HG03103 (cell line): Measurements from ENCODE around the gene SGCD.
"Not testable (repeated sequence)": the region's sequence is repeated elsewhere in the genome, so short reads cannot be mapped to it uniquely, and the experiment has no call there.

ENCODE experiments used
- ATAC-seq: cut with Tn5 transposase; IDR thresholded peaks from one replicate; pipeline ENCODE4 v1.9.1; 2021; ENCODE audit warnings: low read depth; ENCODE audit not compliant: unreplicated experiment

Gene SGCD

DNA sequence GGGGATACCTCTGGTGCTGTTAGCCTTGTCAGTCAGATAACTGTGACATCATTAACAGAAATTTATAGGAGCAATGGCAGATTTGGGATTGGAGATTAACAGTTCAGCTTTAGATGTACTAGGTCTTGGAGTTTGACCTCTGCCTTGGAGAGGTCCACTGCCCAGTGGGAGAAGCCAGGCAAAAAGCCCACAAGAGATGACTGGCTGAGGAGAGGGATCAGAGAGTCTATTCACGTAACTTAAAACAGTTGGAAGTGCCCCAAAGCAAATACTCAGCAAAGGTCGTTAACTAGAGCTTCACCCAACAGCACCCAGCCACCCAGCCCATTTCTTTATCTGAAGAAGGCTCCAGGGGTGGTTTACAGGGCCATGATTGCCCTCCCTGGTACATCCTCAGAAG is 290.5 kb downstream of the SGCD start:
- no peak for ATAC-seq

DNA sequence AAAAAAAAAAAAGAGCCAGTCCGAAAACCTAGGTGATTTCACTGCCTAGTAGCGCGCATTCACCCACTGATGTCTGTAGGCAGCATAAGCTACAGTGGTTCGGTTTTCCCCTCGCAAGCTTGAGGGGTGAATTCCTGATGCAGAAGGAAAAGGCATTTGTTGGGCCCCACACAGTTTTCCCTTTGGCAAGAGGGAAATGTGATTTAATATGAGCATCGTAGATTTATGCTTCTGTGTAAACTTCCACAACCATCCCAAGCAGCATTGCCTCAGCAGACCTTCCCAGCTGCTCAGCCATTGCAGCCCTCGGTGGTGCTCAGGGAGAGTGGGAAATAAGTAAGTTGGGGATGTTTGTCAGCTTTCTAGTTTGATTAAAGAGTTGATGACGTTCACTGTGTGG is 291.6 kb downstream of the SGCD start:
- ATAC-seq: no peak

DNA sequence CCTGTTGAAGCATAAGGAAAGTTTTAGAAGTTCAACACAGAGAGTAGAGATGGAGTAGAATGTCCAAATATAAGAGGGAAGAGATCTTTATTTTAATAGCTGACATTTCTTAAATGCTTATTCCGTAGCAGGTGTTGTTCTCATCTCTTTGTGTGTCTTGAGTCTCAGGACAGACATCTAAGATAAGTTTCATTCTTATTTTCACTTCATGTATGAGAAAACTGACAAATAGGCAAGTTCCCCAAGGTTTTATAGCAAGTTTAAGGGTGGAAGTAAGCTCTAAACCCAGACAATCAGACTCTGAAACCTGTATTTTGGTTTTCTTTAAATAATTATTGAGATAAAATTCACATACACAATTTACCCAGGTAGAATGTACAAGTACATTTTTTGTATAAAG is 294.8 kb downstream of the SGCD start:
- ATAC-seq: no peak

DNA sequence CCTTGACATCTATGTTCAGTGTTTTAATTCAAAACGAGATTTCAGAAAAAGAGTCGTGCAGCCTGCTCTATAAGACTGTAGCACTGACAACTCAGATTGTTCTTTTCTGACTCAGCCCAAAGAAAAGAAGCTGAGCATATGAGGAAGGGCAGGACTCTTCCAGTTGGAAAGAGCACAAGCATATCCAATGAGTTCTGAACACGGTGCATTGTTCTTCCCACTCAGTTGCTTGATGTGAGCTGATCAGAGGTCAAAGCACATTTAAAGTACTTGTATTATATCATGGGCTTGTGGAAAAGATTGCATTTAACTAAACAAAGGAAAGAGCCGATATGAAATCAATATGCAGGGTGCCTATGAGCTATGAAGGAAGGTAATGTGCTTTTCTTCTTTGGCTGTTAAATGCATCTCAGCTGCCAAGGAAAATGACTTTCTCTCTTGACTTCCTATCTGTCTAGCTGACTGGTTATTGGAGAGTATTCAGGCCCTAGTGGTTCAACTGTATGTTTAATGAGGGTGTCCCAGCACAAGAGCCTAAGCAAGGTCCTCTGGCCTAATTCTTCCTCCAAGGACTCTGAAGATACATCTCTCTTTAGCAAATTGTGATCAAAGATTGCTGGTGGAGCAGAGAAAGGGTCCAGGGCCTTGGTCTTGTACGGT is 296.5 kb downstream of the SGCD start:
- no peak for ATAC-seq

DNA sequence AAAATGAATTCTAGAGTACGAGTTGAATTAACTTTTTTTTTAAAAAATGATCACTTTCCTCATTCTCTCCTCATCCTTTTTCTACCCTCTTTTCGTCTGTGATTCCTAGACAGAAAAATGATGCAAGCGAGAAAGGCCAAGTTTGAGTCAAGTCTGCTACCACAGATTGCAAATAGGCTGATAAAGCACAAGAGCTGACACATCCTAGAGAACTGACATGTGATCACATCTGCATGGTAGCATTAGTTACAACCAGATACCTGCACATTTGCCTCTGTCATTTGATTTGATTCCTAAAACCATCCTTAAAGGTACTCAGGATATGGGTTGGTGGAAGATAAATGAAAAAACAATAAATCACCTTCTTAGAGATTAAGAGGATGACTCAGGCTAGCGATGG is 297.7 kb downstream of the SGCD start:
- ATAC-seq: no peak

DNA sequence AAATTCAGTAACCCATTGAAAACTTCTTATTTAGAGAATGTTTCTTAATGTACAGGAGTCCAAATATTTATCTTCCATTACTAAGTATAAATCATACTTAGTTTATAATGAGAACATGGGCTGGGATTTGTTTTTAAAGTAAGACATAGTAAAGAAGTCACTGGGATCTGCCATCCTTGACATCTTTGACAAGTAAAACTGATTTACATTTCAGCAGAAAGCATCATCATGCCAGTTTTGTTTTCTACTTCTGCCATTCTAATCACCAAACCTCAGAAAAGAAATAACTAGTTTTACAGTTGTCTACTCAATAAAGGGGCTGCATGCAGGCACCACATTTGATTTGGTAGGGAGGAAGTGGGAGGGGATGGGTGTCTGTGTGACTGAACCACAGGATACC is 301.5 kb downstream of the SGCD start:
- ATAC-seq: no peak

DNA sequence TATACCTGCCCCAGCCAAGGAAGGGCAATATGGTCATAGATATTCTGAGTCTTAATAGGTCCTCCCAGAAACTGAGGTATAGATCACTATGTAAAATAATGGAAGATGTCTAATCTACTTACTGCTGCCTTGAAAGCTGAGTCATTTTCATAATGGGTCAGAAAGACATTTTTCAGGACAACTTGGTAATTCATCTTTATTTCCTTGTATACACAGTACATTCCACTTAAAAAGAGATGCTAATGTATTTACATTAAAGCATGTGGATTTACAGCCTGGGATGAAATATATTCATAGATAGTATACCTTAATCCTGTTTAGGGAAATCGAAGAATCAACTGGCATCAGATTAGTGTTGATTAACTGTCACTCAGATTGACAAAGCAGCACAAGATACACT is 304.0 kb downstream of the SGCD start:
- ATAC-seq: no peak

DNA sequence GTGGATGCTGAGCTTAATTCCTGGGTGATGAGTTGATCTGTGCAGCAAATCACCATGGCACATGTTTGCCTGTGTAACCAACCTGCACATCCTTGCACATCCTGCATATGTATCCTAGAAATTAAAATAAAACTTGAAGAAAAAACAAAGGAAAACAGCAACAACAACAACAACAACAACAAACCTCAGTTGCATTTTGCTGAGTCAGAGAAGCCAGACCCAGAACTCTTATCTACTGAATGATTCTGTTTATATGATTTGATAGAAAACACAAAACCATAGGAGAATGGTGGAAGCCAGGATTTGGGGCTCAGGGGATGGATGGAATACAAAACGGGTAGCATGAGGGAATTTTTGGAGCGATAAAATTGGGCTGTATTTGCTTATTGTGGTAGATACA is 307.3 kb downstream of the SGCD start:
- no peak for ATAC-seq

DNA sequence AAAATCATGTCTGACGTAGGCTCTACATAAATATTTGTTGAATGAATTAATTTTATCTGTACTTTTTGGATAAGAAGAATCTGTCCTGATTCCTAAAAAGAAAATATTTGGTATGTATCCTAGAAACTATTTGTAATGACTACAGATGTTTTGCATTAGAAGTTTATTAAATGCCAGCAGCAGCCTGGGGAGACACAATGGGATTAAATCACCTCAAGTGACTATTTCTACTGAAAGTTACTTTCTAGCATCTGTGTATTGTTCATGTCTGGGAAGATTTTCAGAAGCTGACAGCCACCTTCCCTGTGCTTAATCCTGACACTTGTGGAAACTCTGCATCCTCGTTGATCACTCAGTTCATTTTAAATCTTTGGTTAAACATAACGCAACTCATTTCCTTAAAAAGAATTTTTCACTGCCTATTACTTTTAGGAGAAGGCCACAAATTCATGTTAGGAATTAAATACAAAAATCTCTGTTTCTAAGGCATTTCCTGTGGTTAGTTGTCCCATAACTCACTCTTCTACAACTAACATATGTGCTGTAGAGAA is 313.8 kb downstream of the SGCD start:
- no peak for ATAC-seq

DNA sequence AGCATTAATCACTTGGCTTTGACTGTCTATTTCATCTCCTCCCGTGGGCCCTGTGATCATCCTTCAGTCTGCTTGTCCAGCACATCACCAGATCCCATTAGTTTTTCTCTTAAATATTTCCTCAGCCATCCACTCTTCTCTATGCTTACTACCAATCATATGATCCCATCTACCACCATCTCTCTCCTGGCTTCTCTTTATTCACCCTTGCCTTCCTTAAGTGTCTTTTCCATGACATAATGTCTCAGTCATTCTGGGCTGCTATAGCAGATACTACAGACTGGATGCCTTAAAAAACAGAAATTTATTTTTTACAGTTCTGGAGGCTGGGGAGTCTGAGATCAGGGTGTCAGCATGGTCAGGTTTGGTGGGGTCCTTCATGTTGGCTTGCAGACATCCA is 314.7 kb downstream of the SGCD start:
- ATAC-seq: no peak

DNA sequence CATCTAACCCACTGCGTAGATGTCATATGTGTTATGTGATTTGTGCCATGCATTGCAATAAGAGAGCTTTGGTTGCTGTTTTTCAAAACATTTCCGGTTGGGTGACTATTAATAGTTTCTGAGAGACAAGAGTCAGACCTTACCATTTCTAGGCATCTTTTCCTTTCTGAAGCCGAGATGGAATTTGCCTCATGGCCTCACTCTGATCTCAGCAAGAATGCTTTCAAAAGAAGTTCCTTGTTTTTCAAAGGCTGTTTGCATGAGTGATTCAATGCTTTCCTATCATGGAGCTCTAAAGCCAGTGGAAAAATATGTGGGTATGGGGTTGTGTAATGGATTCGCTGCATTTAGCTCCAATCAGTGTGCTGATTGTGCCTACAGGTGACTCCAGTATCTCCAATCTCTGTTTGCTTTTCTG is 320.1 kb downstream of the SGCD start:
- ATAC-seq: no peak

DNA sequence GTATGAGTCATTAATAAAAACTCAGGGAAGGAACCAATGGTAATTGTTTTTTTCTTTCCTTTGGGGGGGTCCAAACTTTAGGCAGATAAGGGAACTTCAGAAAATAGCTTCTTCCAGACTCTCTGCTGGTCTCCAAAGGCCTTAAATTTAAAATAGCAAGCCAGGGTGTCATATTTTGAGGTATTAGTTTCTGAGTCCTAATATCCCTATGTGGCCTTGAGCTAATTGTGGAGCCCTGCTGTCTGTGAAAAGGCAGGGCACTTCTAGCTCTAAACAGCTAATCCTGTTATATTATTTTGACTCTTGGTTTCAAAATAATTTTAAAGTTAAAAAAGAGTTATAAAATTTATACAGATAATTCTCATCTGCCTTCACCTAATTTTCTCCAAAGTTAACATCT is 327.5 kb downstream of the SGCD start:
- no peak for ATAC-seq

DNA sequence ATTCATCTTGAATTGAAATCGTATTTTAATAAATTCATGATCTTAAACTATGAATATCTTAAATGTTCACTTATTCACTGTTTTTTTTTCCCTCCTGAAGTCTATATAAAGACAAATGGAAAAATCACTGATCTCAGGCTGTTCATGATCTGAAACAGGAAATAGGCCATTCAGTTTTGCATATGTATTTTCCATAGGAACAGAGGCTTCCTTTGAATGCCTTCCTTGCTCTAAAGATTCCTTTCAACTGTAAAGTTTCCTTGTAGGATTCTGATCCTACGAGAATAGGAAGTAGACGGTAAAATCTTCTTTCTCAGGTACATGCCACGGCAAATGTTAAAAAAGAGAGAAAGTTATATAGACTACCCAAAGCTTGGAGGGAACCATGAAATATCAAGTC is 328.8 kb downstream of the SGCD start:
- no peak for ATAC-seq

DNA sequence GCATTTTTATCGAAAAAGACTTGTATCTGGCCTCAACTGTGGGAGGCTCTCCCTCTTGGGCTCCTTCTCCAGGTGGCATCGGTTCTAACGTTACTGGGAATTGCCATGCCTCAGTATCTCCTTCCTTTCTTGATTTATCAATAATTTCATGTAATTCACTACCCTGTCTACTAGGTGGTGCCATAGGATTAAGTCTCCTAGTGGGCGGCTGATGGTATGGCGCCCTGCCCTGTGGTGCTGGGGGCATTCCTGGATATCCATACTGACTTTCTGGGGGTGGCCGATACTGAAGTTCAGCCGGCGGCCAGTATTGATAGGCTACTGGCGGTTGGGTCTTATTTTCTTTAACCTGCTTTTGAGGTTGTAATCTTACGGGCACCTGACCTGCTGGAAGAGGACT is 337.9 kb downstream of the SGCD start:
- ATAC-seq: not testable (repeated sequence)

DNA sequence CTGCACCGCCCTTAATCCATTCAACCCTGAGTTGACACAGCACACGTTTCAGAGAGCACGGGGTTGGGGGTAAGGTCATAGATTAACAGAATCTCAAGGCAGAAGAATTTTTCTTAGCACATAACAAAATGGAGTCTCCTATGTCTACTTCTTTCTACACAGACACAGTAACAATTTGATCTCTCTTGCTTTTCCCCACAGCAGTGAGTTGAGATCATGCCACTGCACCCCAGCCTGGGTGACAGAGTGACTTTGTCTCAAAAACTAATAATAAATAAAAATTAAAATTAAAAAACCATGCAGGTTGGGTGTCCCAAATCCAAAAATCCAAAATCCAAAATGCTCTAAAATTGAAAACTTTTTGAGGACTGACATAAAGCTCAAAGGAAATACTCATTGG is 339.7 kb downstream of the SGCD start:
- ATAC-seq: not testable (repeated sequence)

DNA sequence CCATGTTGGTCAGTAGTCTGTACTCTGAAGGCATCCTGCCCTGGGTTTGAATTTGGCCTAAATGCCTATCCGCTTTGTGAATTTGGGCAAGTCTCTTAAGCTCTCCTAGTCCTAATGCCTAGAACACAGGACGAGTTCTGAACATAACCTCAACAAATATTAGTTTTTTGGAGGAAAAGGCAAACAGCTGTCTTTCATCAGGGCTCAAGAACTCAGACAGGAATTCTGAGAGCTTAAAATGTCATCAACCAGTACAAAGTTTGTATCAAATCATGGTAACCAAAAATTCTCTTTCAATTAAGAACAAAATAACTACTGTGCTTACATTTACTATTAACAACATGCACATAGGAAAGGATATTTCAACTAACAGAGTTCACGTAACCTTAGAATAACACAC is 340.7 kb downstream of the SGCD start:
- ATAC-seq: no peak

DNA sequence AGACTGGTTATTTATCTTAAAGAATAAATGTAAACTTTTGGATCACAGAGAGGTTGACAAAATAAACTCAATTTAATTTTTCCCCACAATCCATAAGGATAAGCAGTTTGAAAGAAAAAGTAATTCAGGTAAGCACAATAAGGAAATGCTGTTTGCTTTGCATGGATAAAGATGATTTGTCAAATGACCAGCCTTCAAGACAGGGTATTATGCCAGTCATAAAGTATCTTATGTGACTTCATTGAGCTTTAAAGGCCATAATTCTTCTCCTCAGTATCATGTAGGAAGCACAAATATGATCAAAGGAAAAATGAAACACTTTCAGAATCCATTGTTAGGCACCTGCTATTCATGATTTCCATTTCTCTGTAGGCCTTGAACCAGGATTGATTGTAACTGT is 342.5 kb downstream of the SGCD start:
- no peak for ATAC-seq

DNA sequence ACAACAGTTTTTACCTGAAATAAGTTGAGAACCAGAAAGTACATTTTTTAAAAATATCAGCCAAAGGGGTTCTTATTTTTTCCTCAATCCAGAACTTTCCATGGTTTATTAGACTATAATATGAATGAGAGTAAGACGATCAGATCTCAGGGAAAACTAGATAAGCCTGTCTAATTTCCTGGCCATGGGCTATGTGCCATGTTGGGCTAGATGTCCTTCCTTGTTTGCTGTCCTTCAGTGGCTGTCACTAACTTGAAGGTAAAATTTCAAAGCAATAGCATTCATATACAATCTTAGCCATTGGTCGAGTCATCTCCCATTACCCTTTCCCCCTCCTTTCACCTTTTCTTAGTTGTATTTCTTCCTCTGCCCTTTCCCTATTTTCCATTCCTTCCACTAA is 343.7 kb downstream of the SGCD start:
- no peak for ATAC-seq

DNA sequence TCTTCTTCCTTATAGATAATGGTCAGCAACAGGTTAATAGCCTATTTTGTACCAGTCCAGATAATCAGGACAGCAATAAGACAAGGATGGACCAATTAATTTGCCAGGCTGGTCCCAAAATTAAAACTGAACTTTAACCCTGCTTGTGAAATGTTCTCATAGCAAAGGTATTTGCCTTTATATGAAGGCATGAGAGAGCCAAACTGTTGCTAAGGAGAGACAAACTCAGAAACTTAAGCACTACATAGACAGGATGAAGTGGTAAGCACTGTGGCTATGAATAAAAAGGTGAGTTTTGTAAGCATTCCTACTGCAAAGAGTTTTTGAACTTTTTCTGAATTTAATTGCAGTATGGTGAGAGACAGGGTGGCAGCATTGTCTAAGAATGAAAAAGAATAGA is 348.4 kb downstream of the SGCD start:
- no peak for ATAC-seq

DNA sequence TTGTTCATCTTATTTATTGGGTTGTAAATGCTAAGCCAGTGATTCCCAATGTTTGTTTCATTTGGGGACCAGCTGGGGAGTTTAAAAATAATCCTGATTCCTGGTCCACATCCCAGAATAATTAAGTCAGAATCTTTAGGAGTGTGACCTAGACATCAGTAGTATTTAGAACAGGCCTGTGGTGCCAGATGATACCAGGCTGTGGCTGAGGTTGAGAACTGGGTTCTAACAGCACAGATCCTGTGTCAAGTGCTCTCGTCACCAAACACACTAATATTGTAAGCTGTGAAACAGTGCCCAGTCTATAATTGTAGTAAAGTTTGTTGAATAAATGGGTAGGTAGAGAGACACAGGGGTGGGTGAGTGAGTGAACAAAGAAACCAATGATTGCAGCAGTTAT is 351.0 kb downstream of the SGCD start:
- no peak for ATAC-seq

DNA sequence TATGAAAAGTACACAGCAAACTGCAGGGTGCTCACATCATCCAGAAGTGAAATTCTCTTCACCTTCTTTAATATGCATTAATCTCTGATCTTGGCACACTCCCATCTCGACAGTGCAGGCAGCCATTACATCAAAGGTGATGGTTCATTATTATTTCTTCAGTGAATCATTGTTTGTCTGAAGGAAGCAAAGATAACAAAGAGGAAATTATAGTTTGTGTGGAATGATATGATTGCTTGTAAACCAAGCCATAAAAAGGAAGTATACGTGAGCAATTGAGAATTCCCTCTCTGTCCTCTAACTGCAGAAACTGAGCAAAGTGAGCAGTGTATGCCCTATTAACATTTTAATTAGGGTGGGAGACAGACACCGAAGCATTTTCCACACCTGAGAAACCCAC is 351.5 kb downstream of the SGCD start:
- no peak for ATAC-seq

DNA sequence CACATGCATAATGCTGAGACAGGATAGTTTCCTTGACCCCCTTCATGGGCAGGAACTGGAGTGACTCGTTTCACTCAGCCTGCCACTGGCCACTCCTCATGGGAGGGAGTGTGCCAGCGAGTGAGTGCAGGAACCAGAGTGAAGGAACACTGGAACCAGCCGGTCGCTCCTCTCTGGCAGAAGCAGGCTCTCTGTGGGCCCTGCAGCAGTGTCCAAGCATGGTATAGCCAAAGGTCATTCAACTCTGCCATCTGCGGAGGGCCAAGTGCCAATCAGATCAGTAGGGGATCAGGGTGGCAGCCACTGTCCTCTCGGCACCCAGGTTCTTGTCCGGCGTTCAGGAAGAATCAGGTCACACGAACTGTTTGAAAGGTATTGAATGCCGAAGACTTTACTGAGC is 353.9 kb downstream of the SGCD start:
- no peak for ATAC-seq

DNA sequence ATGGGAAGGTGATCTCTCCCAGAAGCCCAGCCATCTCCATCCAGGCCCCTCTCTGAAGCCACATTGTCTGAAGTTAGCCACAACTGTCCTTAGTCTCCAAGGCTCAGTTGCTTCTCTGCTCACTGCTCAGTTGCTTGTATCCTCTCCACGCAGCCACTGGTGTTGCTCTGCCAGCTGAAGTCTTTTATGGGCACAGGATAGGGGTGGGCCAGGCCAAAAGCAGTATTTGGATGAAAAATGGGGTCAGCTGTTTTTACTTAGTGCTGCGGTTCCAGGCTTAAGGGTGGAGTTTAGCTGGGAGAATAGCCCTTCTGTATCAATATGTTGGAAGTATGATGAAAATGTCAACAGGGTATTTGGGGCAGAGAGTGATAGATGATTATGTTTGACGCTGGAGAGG is 354.3 kb downstream of the SGCD start:
- ATAC-seq: no peak
